Endothelial cell of umbilical vein (primary cell): ENCODE measurements around the gene TRAPPC5. TPM values are rescaled to one million over a fixed set of nuclear protein-coding genes. Genes with fewer than 3 reads are reported as not detected.

Experiments
- BruUV-seq: library from RNA; stranded (reverse); fragments of 400-500 nt; replicated peaks from 2 replicates; lab custom pipeline; 2021; lab: Mats Ljungman, UMichigan
- CTCF ChIA-PET: fragments of 300-600, 350-600 bp; sonication (Branson Sonifier 250); formaldehyde crosslinking; loops from one replicate; lab custom pipeline; 2021; ENCODE audit warnings: antibody characterized with exemption, inconsistent platforms; lab: Charles Lee
- POLR2A ChIA-PET: fragments of 300-600, 350-600 bp; sonication (Branson Sonifier 250); formaldehyde crosslinking; loops from one replicate; lab custom pipeline; 2021; ENCODE audit warnings: antibody characterized with exemption, inconsistent platforms; lab: Charles Lee
- DNase-seq: peaks from one replicate; pipeline ENCODE4 v3.0.0-alpha.2; 2011; ENCODE audit warnings: low read depth, low spot score
- FAIRE-seq: peaks from 2 replicates; lab custom pipeline; 2011; peaks lifted over from hg19 to GRCh38; lab: Jason Lieb, UNC
- H2AFZ ChIP-seq: 2 replicates; pipeline ENCODE4 v1.6.0; 2012; ENCODE audit warnings: low read depth, low read length, control low read depth, inconsistent platforms
- H3K27ac ChIP-seq: 2 replicates; pipeline ENCODE4 v1.5.1; 2011; ENCODE audit warnings: low read depth, mild to moderate bottlenecking, control low read depth, low read length, moderate library complexity; ENCODE audit not compliant: insufficient read depth
- H3K27me3 ChIP-seq, 2 experiments: 2 replicates each; pipeline versions ENCODE4 v1.6.0 to v1.6.1; 2011; ENCODE audit warnings: low read length in 2 of 2, mixed read lengths in 1 of 2; ENCODE audit not compliant: control insufficient read depth in 2 of 2, insufficient read depth in 2 of 2
- H3K36me3 ChIP-seq, 2 experiments: 2 replicates in 1 of 2; 3 replicates in 1 of 2; pipeline ENCODE4 v1.5.1; 2011; ENCODE audit warnings: low read length in 2 of 2, mild to moderate bottlenecking in 1 of 2, moderate library complexity in 1 of 2; ENCODE audit not compliant: control insufficient read depth in 2 of 2, insufficient read depth in 2 of 2; ENCODE audit errors: extremely low read depth in 1 of 2
- H3K4me1 ChIP-seq: 3 replicates; pipeline ENCODE4 v1.5.1; 2011; ENCODE audit warnings: mild to moderate bottlenecking, low read length; ENCODE audit not compliant: control insufficient read depth, insufficient read depth; ENCODE audit errors: extremely low read depth
- H3K4me2 ChIP-seq: 2 replicates; pipeline ENCODE4 v1.6.1; 2011; ENCODE audit warnings: low read length, control low read depth, mixed read lengths; ENCODE audit not compliant: insufficient read depth
- H3K4me3 ChIP-seq, 3 experiments: fragments of 200-600 bp in 1 of 3; sonication (generic), shearing (Covaris generic) in 1 of 3; replicated peaks in 1 of 3; 2 replicates each; pipeline ENCODE4 v1.5.1; 2011 to 2016; ENCODE audit warnings: control low read depth in 3 of 3, low read length in 3 of 3, mild to moderate bottlenecking in 2 of 3, inconsistent platforms in 1 of 3, low read depth in 1 of 3, moderate library complexity in 1 of 3; ENCODE audit not compliant: insufficient read depth in 1 of 3
- H3K79me2 ChIP-seq: 2 replicates; pipeline ENCODE4 v1.6.0; 2012; ENCODE audit warnings: low read length, inconsistent platforms; ENCODE audit not compliant: control insufficient read depth, insufficient read depth
- H3K9ac ChIP-seq: replicated peaks from 2 replicates; pipeline ENCODE3; 2011; ENCODE audit warnings: low read length, control low read depth; ENCODE audit not compliant: insufficient read depth; ENCODE audit errors: extremely low read depth
- H3K9me1 ChIP-seq: replicated peaks from 3 replicates; pipeline ENCODE4 v1.6.0; 2011; ENCODE audit warnings: mild to moderate bottlenecking, low read length; ENCODE audit not compliant: control insufficient read depth, insufficient read depth; ENCODE audit errors: extremely low read depth
- H3K9me3 ChIP-seq: replicated peaks from 2 replicates; pipeline ENCODE4 v1.5.1; 2012; ENCODE audit warnings: low read length, inconsistent platforms; ENCODE audit not compliant: control insufficient read depth, insufficient read depth
- H4K20me1 ChIP-seq: replicated peaks from 2 replicates; pipeline ENCODE3; 2011; ENCODE audit warnings: mild to moderate bottlenecking, low read length; ENCODE audit not compliant: control insufficient read depth, insufficient read depth; ENCODE audit errors: extremely low read depth
- CTCF ChIP-seq, 2 donors: IDR thresholded peaks; 1 replicate in 1 of 2; 2 replicates in 1 of 2; pipeline ENCODE4 v1.5.1; 2011; ENCODE audit warnings: low read length in 2 of 2, mild to moderate bottlenecking in 2 of 2, moderate library complexity in 2 of 2, control low read depth in 1 of 2, inconsistent platforms in 1 of 2, low read depth in 1 of 2; ENCODE audit not compliant: insufficient read depth in 1 of 2; ENCODE audit errors: extremely low read depth in 1 of 2
- EZH2 ChIP-seq: IDR thresholded peaks from 2 replicates; pipeline ENCODE4 v1.6.1; 2012; ENCODE audit warnings: borderline replicate concordance, low read depth, mild to moderate bottlenecking, moderate library complexity, low read length, inconsistent platforms; ENCODE audit not compliant: severe bottlenecking
- FOS ChIP-seq: IDR thresholded peaks from 2 replicates; pipeline ENCODE4 v1.6.1; 2011; ENCODE audit warnings: mild to moderate bottlenecking, low read length, moderate library complexity, borderline replicate concordance; ENCODE audit not compliant: insufficient read depth
- GATA2 ChIP-seq: IDR thresholded peaks from 2 replicates; pipeline ENCODE4 v1.7.0; 2011; ENCODE audit warnings: low read depth, mild to moderate bottlenecking, moderate library complexity, mixed read lengths, low read length; ENCODE audit not compliant: insufficient read length, insufficient read depth
- JUN ChIP-seq: IDR thresholded peaks from 2 replicates; pipeline ENCODE4 v1.6.1; 2011; ENCODE audit warnings: borderline replicate concordance, low read depth; ENCODE audit not compliant: insufficient read length, insufficient read depth
- MAX ChIP-seq: IDR thresholded peaks from 2 replicates; pipeline ENCODE4 v1.6.1; 2011; ENCODE audit not compliant: insufficient read depth, insufficient read length
- MYC ChIP-seq: IDR thresholded peaks from one replicate; pipeline ENCODE4 v1.6.1; 2011; ENCODE audit warnings: mild to moderate bottlenecking, low read depth, low read length
- POLR2A ChIP-seq: IDR thresholded peaks from 2 replicates; pipeline ENCODE4 v1.6.1; 2012; ENCODE audit warnings: low read depth, mild to moderate bottlenecking, control low read depth, low read length
- POLR2AphosphoS5 ChIP-seq: IDR thresholded peaks from 2 replicates; pipeline ENCODE4 v1.6.1; 2012; ENCODE audit warnings: low read depth, mild to moderate bottlenecking, control low read depth, low read length, moderate library complexity; ENCODE audit not compliant: insufficient read depth
- dilution Hi-C: fragments of 300-500 bp; cut with MboI; formaldehyde crosslinking; loops from one replicate; pipeline ENCODE4 v1.15.0; 2019; ENCODE audit warnings: low sequenced_read_pairs; ENCODE audit not compliant: extremely low pct_ligation_motif_present
- intact Hi-C: fragments of 100-400 bp; cut with micrococcal nuclease; formaldehyde crosslinking; loops from one replicate; pipeline ENCODE4 v1.10.0; 2022
- polyA plus RNA-seq, 4 experiments: library from polyadenylated mRNA; depleted of rRNA in 3 of 4; stranded (reverse) in 3 of 4; unstranded in 1 of 4; fragments of >200 nt; gene quantifications; 2 replicates each; pipeline versions ENCODE4 v1.2.1 to v1.2.3, GENCODE V29; 2011 to 2012; ENCODE audit warnings: missing spikeins in 1 of 4
- total RNA-seq: library from RNA; stranded (reverse); gene quantifications from 2 replicates; pipeline ENCODE4 v1.2.3, GENCODE V29; 2021

TRAPPC5 gene
- total and polyA plus RNA-seq, 2 donors (not counting 3 experiments of a cell fraction or from before 2014, with no cell fraction given), result 114 to 172 TPM

GRCh38 chr19:7697721-7698287 is 17.2 kb downstream of the TRAPPC5 start:
- no peaks in the 10 kb centered on the region for H3K36me3 ChIP-seq
- intact Hi-C loops, result no loop called here
- no peaks in the 10 kb centered on the region for H3K4me1 ChIP-seq
- no peak overlapping the region for H3K4me2 ChIP-seq
- ChIA-PET CTCF (interaction anchor here (4.1 kb wide), 1 partner anchor 17 kb away, joined by 21 read pairs; the partner anchor contains the start of gene TRAPPC5), POLR2A (no interaction called here)
- H3K79me2 ChIP-seq, result no peaks in the 10 kb centered on the region
- H3K27me3 ChIP-seq, result no peaks in the 10 kb centered on the region
- H3K9ac ChIP-seq, result no peak overlapping the region
- H4K20me1 ChIP-seq, result no peaks in the 10 kb centered on the region
- no peaks in the 10 kb centered on the region for H3K9me1 ChIP-seq
- H3K4me3 ChIP-seq, result no peak overlapping the region
- H2AFZ ChIP-seq, result no peak overlapping the region
- no peaks in the 10 kb centered on the region for H3K9me3 ChIP-seq
- no TSS peak for BruUV-seq
- DNase-seq, result no peak
- dilution Hi-C loops, result no loop called here
- TF ChIP-seq POLR2A (no peak), POLR2AphosphoS5 (no peak), EZH2 (no peak), GATA2 (no peak), MAX (no peak), FOS (no peak), CTCF (IDR thresholded peaks at IDR 0.05; ENCODE audit: extremely low read depth in 1 of 2, insufficient read depth in 1 of 2, low read depth in 1 of 2, low read length in 2 of 2) (no peak), MYC (no peak), JUN (no peak)
- FAIRE-seq, result no peak
- no peak overlapping the region for H3K27ac ChIP-seq
